A549 (cell line): ENCODE results near the gene MDM1.

Experiments
- PHF8 ChIP-seq: fragments of 200-600 bp; sonication (generic); IDR thresholded peaks from 2 replicates; pipeline ENCODE4 v1.6.1; 2016; ENCODE audit warnings: low read depth, mild to moderate bottlenecking, antibody characterized with exemption, moderate library complexity, borderline replicate concordance
- TF ChIP-seq, protein P1 (sequence below): fragments of >200 bp; sonication (Bioruptor Twin); formaldehyde crosslinking; IDR thresholded peaks from 3 replicates; pipeline ENCODE4 v1.5.1; 2016
- TF ChIP-seq, protein P2 (sequence below): fragments of 150-350 bp; IDR thresholded peaks from 2 replicates; pipeline ENCODE4 v1.6.1; 2014; ENCODE audit warnings: low read depth, mild to moderate bottlenecking, low read length
- TF ChIP-seq, protein P3 (sequence below): fragments of 250-450 bp; sonication (Bioruptor Pico); IDR thresholded peaks from 2 replicates; pipeline ENCODE4 v1.5.0; 2020; ENCODE audit warnings: low read depth, mild to moderate bottlenecking, moderate library complexity

DNA sequence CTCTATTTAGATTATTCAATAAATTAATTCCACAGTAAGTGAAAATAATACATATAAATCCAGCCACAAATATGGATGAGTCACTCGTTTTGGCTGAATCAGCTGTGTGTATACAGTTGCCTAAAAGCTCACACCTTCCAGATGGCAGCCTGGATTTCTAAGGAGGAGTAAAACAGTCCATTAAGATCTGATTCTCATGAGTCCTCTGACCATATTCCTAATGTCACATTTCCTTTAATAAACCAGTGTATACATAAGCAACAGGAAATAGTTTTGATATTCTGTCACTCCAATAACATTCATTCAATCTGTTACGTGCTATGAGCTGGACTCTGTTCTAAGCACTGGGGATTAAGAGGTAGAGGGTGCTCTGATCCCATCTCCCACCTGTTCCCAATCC is 21.8 kb downstream of the MDM1 start:
- TF ChIP-seq, protein P1, sequence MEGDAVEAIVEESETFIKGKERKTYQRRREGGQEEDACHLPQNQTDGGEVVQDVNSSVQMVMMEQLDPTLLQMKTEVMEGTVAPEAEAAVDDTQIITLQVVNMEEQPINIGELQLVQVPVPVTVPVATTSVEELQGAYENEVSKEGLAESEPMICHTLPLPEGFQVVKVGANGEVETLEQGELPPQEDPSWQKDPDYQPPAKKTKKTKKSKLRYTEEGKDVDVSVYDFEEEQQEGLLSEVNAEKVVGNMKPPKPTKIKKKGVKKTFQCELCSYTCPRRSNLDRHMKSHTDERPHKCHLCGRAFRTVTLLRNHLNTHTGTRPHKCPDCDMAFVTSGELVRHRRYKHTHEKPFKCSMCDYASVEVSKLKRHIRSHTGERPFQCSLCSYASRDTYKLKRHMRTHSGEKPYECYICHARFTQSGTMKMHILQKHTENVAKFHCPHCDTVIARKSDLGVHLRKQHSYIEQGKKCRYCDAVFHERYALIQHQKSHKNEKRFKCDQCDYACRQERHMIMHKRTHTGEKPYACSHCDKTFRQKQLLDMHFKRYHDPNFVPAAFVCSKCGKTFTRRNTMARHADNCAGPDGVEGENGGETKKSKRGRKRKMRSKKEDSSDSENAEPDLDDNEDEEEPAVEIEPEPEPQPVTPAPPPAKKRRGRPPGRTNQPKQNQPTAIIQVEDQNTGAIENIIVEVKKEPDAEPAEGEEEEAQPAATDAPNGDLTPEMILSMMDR, result no peak
- no peak for TF ChIP-seq PHF8
- TF ChIP-seq, protein P2, sequence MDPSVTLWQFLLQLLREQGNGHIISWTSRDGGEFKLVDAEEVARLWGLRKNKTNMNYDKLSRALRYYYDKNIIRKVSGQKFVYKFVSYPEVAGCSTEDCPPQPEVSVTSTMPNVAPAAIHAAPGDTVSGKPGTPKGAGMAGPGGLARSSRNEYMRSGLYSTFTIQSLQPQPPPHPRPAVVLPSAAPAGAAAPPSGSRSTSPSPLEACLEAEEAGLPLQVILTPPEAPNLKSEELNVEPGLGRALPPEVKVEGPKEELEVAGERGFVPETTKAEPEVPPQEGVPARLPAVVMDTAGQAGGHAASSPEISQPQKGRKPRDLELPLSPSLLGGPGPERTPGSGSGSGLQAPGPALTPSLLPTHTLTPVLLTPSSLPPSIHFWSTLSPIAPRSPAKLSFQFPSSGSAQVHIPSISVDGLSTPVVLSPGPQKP, result no peak
- TF ChIP-seq, protein P3, sequence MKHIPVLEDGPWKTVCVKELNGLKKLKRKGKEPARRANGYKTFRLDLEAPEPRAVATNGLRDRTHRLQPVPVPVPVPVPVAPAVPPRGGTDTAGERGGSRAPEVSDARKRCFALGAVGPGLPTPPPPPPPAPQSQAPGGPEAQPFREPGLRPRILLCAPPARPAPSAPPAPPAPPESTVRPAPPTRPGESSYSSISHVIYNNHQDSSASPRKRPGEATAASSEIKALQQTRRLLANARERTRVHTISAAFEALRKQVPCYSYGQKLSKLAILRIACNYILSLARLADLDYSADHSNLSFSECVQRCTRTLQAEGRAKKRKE (CRISPR knock-in tag), result no peak
